Left hindlimb (tissue), 1 donor: ENCODE results near the gene LOC128125822.
"Not testable (repeated sequence)": the region's sequence is repeated elsewhere in the genome, so short reads cannot be mapped to it uniquely, and the experiment has no call there.

Source experiments
- DNase-seq: peaks from one replicate; pipeline ENCODE4 v3.0.0-alpha.2; 2018

Gene LOC128125822

GRCh38 chr6:63584125-63584514 is 11.8 kb downstream of the LOC128125822 start:
- no peak for DNase-seq

GRCh38 chr6:63584566-63584965 is 12.3 kb downstream of the LOC128125822 start:
- no peak for DNase-seq

GRCh38 chr6:63585652-63586051 is 13.4 kb downstream of the LOC128125822 start:
- DNase-seq = not testable (repeated sequence)

- DNase-seq = no peak
Measured at GRCh38 chr6:63589952-63590411, 17.7 kb downstream of the LOC128125822 start.

- DNase-seq = no peak
Measured at GRCh38 chr6:63592886-63593285, 20.6 kb downstream of the LOC128125822 start.

- DNase-seq = no peak
Measured at GRCh38 chr6:63597141-63598048, 25.1 kb downstream of the LOC128125822 start.

GRCh38 chr6:63598049-63599036 is 26.1 kb downstream of the LOC128125822 start:
- DNase-seq = peak; percentile 75

GRCh38 chr6:63599243-63599642 is 27.0 kb downstream of the LOC128125822 start:
- no peak for DNase-seq

GRCh38 chr6:63600136-63600535 is 27.9 kb downstream of the LOC128125822 start:
- no peak for DNase-seq

- DNase-seq = no peak
Measured at GRCh38 chr6:63609231-63609630, 37.0 kb downstream of the LOC128125822 start.

GRCh38 chr6:63610944-63611343 is 38.7 kb downstream of the LOC128125822 start:
- no peak for DNase-seq

GRCh38 chr6:63611560-63611959 is 39.3 kb downstream of the LOC128125822 start:
- no peak for DNase-seq

- no peak for DNase-seq
Measured at GRCh38 chr6:63615590-63615989, 43.3 kb downstream of the LOC128125822 start.
